ENCODE data around the gene GPATCH2.
"Not testable (repeated sequence)": the region's sequence is repeated elsewhere in the genome, so short reads cannot be mapped to it uniquely, and the experiment has no call there.

GPATCH2 gene

GRCh38 chr1:217630711-217631591 lies at the start of gene GPATCH2, which contains the start of gene SPATA17:
GPATCH2 (minus strand) TSS chr1:217631090; CDS start chr1:217630971, 119 bp downstream.
SPATA17 (plus strand) TSS chr1:217631344; CDS start chr1:217631379, 35 bp downstream.
- peak; percentile 61 for DNase-seq (ENCODE audit: low read depth)

GRCh38 chr1:217674028-217674729 lies 43.3 kb upstream of the GPATCH2 start:
- no peak for DNase-seq (ENCODE audit: low read depth)

- no peak for DNase-seq (ENCODE audit: low read depth)
Measured at GRCh38 chr1:217673387-217673786, 42.5 kb upstream of the GPATCH2 start.

DNA sequence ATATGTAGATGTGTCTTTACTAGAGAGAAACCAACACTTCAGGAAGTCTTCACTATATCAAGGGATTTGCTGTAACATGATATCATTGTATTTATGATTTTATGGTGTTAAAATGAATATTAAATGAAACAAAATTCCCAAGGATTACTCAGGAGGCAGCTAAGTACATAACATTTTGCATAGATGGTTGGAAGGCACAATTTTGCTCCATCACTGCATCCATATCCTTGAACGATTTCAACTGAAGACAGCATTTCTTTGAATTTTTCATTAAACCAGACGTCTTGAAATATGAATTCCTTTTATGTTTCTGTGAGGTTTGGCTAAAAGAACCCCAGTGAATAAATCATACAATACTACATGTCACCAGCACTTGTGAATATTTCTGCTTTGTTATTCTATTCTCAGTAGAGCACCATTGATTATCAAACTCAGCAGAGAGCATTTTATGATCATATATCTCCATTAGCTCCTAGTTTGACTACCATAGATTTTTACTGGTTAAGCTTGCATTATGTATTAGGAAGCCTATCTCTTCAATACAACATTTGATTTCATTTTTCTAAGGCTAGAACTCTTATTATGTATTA lies 37.6 kb upstream of the GPATCH2 start:
- DNase-seq (ENCODE audit: low read depth) = no peak

DNA sequence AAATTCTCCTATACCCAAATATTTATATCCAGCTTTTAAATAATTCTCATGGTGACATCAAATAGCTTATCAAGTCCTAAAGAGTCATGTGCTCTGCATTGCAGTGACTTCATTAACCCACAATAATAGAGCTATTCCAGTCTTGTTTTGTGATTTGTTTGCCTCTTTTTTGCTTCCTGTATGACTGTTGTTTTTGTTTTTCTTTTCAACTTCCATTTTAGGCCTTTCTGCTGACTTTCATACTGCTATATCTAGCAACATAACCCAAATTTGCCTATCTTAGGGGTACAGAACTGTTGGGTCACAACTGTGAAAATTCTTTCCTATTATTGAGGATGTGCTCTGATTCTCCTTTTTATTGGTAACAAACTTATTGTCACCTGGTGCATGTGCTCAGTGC lies 30.5 kb upstream of the GPATCH2 start:
- DNase-seq (ENCODE audit: low read depth) = no peak

DNA sequence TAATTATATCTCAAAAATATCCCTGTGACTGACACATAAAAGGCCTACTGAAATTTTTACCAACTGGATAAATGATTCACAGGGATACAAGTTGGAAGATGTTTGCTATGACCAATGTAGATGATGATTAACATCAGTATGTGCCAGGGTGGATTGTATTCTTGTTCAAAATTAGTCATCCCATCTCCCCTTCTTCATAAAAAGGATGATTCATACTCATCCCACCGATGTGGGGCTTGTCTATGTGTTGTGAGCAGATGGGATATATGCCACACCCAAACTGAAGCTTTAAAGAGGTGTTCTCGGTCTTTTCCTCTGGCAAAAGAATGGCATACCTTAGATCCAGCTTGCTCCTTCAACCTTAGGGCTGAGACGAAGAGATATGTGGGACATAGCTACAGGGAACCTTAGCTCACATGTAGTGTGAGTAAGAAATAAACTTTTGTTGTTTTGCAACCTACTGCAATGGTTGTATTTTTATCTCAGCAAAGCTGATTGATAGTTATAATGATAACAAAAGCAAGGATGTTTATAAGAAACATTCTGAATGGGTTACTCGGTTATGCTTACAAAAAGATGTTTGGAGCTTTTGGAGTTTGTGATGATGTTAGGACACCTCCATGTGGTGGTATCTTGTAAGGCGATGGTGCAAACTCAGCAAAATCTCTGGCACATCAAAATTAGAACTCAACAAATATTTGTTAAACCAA lies 29.6 kb upstream of the GPATCH2 start:
- no peak for DNase-seq (ENCODE audit: low read depth)

- no peak for DNase-seq (ENCODE audit: low read depth)
Measured at GRCh38 chr1:217650674-217651073, 19.8 kb upstream of the GPATCH2 start.

GRCh38 chr1:217647791-217648190 lies 16.9 kb upstream of the GPATCH2 start:
- no peak for DNase-seq (ENCODE audit: low read depth)

GRCh38 chr1:217642455-217642854 lies 11.6 kb upstream of the GPATCH2 start:
- DNase-seq (ENCODE audit: low read depth) = no peak

DNA sequence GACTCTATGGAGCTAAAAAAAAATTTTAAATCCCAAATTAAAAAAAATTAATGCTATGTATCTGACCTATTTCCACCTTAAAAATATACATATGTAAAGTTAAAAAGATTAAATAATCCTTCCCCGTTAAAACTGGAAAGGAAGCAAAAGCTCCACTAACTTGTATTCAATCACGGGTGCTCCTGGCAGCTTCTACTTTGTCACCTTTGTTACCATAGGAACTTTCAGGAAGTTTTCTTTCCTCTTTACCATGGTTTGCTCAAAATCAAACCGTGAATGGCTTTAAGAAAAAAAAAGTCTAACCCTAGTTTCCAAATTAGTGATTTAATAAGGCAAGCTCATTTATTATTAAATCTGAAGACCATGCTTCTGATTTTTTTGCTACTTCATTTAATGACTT lies 3.5 kb downstream of the GPATCH2 start:
- no peak for DNase-seq (ENCODE audit: low read depth)

- DNase-seq (ENCODE audit: low read depth) = no peak
Measured at GRCh38 chr1:217626321-217626720, 4.6 kb downstream of the GPATCH2 start.

DNA sequence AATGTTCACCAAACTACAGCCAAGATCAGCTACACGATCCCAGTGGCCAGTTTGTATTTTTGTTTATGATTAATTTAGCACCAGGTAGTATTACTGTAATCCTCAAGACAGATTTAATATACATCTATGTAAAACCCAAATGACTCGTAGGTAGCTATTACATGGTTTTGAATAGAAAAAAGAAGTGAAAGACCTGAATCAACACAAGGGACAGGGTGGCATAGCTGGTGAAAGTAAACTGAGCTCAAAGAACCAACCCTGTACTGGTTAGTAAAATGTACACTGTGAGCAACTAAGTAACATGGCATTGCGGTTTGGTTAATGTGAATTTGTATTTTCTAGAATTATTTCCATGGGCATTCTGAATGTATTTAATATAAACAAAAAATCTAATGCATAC lies 8.8 kb downstream of the GPATCH2 start:
- no peak for DNase-seq (ENCODE audit: low read depth)

- no peak for DNase-seq (ENCODE audit: low read depth)
Measured at GRCh38 chr1:217620814-217621213, 10.1 kb downstream of the GPATCH2 start.

DNA sequence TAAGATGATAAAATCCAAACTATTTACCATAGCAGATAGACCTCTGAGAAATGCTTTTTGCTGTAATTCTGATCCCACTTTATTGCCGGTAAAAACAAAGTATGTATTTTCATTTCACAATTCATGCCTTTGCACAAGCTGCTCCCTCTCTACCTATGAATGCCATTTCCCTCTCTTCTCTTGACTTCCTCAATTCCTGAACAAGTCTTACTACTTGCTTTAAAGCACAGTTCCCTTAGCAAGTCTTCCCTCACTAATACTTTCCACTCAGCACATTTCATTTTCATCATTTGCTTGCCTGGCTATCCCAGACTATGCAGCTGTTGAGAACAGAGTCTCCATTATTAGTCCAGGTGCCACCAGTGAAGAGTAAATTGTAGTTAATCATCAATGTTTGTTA lies 13.8 kb downstream of the GPATCH2 start:
- DNase-seq (ENCODE audit: low read depth) = no peak

DNA sequence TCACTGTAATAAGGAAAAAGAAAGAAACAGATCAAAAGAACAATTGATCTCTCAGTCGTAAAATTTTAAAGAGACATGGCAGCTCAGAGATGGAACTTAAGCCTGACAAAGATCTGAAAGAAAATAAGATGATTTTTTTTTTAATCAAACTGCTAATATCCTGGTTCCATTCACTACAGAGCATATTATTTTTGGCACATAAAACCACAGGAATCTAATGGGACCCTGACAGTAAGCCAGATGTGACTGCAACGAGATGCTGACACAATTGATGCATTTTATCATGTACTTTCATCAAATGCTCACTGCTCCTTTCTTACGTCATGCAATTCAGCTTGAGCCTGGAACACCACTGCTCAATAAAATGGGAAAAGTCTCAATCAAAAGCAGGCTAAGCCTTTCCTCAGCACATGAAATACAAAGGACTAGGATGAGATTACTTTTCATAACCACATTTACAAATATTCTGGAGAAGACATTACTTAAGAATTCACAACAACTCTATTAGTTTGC lies 16.6 kb downstream of the GPATCH2 start:
- no peak for DNase-seq (ENCODE audit: low read depth)

- no peak for DNase-seq (ENCODE audit: low read depth)
Measured at GRCh38 chr1:217605390-217605789, 25.5 kb downstream of the GPATCH2 start.

DNA sequence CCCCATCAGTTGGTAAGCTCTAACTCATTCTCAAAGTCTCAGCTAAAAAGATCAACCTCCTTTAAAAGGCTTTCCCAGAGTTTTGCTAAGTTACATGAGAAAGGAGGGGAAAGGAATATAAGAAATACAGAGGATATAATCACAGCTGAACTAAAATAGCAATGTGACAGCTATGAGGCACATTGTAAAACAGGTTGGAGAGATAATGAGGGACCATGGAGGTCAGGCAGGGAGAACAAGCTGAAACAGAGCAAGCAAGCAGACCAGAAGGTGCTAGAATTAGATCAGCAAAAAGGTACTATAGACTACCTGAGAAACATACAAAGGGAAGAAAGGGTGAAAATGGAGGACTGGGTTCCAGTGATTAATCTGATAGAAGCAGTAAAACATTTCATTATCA lies 28.5 kb downstream of the GPATCH2 start:
- no peak for DNase-seq (ENCODE audit: low read depth)

DNA sequence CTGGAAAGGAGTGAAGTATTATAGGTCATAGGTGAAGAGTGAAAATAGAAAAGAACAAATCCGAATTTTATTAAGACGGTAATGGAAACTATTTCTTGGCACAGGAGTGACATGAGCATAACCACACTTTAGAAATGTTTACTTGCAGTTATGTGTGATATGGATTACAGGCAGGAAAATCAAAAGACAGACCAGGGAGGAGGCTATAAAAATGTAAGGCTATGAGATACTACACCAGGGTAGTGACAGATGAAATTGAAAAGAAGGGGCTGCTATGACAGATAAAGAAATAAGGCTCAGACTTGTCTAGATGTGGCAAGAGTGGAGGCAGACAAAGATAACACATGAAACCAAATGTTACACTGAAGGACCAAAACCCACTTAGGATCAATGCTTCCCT lies 31.7 kb downstream of the GPATCH2 start:
- DNase-seq (ENCODE audit: low read depth) = no peak

DNA sequence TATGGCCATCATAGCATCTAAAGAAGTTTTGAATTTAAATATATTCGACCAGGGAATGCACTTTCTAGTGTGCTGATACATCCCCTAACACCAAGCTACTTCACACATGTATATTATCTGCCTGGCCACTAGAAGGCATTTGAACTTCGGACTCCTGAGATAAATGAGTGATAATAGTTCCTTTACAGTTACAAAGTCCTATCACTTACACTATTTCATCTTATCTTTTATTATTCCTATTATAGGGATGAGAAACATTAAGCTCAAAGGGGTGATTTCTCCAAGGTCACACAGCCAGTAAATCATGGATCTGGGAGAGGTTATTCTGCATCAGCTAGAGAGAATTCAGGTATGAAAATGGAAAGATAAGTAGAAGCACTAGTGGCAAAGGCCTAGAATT lies 40.3 kb downstream of the GPATCH2 start:
- DNase-seq (ENCODE audit: low read depth) = no peak

- no peak for DNase-seq (ENCODE audit: low read depth)
Measured at GRCh38 chr1:217586586-217586985, 44.3 kb downstream of the GPATCH2 start.

DNA sequence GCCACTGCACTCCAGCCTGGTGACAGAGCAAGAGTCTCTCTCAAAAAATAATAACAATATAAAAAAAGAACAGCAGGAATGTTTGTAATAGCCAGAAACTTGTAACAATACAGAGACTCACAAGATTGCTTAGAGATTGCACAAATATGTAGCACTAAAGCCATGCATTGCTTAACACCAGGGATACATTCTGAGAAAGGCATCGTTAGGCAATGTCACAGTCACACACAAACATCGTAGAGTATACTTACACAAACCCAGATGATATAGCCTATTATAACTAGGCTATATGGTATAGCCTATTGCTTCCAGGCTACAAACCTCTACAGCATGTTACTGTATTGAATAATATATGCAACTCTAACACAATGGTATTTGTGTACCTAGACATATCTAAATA lies 45.3 kb downstream of the GPATCH2 start:
- no peak for DNase-seq (ENCODE audit: low read depth)

- DNase-seq (ENCODE audit: low read depth) = not testable (repeated sequence)
Measured at GRCh38 chr1:217584286-217584811, 46.5 kb downstream of the GPATCH2 start.
